Naive thymus-derived CD4-positive, alpha-beta T cell (primary cell): ENCODE results near the gene RNASE2. TPM values are rescaled to one million over a fixed set of nuclear protein-coding genes. Genes with fewer than 3 reads are reported as not detected.
"Not testable (repeated sequence)": the region's sequence is repeated elsewhere in the genome, so short reads cannot be mapped to it uniquely, and the experiment has no call there.

ENCODE experiments used
- ATAC-seq: fragments of 150-1000 bp; cut with Tn5 transposase; 2 replicates; pipeline ENCODE4 v1.10.0; 2021; ENCODE audit warnings: mild to moderate bottlenecking, moderate library complexity
- CTCF ChIA-PET: fragments of 350-600 bp; sonication (Branson Sonifier 250); formaldehyde crosslinking; loops from one replicate; lab custom pipeline; 2021; ENCODE audit warnings: antibody characterized with exemption; lab: Charles Lee
- POLR2A ChIA-PET: fragments of 350-600 bp; sonication (Branson Sonifier 250); formaldehyde crosslinking; loops from one replicate; lab custom pipeline; 2021; ENCODE audit warnings: antibody characterized with exemption, inconsistent platforms; lab: Charles Lee
- DNase-seq, 9 donors: peaks; one replicate each; pipeline versions ENCODE4 v3.0.0 to v3.0.0-alpha.2; 2020 to 2022; ENCODE audit warnings: mixed read lengths in 1 of 9
- H3K27ac ChIP-seq: one replicate; pipeline ENCODE4 v1.7.0; 2013; ENCODE audit warnings: mild to moderate bottlenecking, low read depth, low read length, moderate library complexity
- H3K27me3 ChIP-seq, 2 donors: one replicate each; pipeline ENCODE4 v1.7.0; 2013; ENCODE audit warnings: low read length in 2 of 2, mild to moderate bottlenecking in 2 of 2, moderate library complexity in 2 of 2; ENCODE audit not compliant: control insufficient read depth in 2 of 2, insufficient read depth in 2 of 2
- H3K36me3 ChIP-seq, 3 experiments: 1 replicate in 2 of 3; 2 replicates in 1 of 3; pipeline ENCODE4 v1.7.0; 2013; ENCODE audit warnings: low read length in 3 of 3, mild to moderate bottlenecking in 3 of 3, moderate library complexity in 1 of 3; ENCODE audit not compliant: insufficient read depth in 3 of 3, control insufficient read depth in 2 of 3
- H3K4me1 ChIP-seq, 2 donors: one replicate each; pipeline ENCODE4 v1.7.0; 2013; ENCODE audit warnings: low read length in 2 of 2, mild to moderate bottlenecking in 2 of 2, moderate library complexity in 1 of 2; ENCODE audit not compliant: control insufficient read depth in 2 of 2, insufficient read depth in 2 of 2
- H3K4me3 ChIP-seq: 2 replicates; pipeline ENCODE4 v1.7.0; 2013; ENCODE audit warnings: mild to moderate bottlenecking, low read length
- H3K9me3 ChIP-seq, 3 experiments: 1 replicate in 2 of 3; 2 replicates in 1 of 3; pipeline ENCODE4 v1.7.0; 2013; ENCODE audit warnings: low read length in 3 of 3; ENCODE audit not compliant: control insufficient read depth in 2 of 3
- H3K27ac Mint-ChIP-seq, 9 donors: one replicate each; pipeline ENCODE4 v1.8.0; 2020 to 2022; ENCODE audit warnings: mixed read lengths in 9 of 9, mild to moderate bottlenecking in 8 of 9, moderate library complexity in 5 of 9, inconsistent platforms in 2 of 9
- H3K27me3 Mint-ChIP-seq, 5 donors: one replicate each; pipeline ENCODE4 v1.8.0; 2021 to 2022; ENCODE audit warnings: mixed read lengths in 5 of 5, mild to moderate bottlenecking in 1 of 5
- H3K36me3 Mint-ChIP-seq, 5 donors: one replicate each; pipeline ENCODE4 v1.8.0; 2020 to 2022; ENCODE audit warnings: mixed read lengths in 5 of 5, mild to moderate bottlenecking in 3 of 5, inconsistent platforms in 1 of 5
- H3K4me1 Mint-ChIP-seq, 7 donors: one replicate each; pipeline ENCODE4 v1.8.0; 2020 to 2022; ENCODE audit warnings: mixed read lengths in 7 of 7, mild to moderate bottlenecking in 3 of 7, inconsistent platforms in 1 of 7
- H3K4me3 Mint-ChIP-seq, 10 donors: one replicate each; pipeline ENCODE4 v1.8.0; 2020 to 2022; ENCODE audit warnings: mild to moderate bottlenecking in 10 of 10, mixed read lengths in 10 of 10, moderate library complexity in 6 of 10, inconsistent platforms in 2 of 10
- H3K9me3 Mint-ChIP-seq, 11 donors: one replicate each; pipeline ENCODE4 v1.8.0; 2020 to 2022; ENCODE audit warnings: mixed read lengths in 11 of 11, mild to moderate bottlenecking in 4 of 11, inconsistent platforms in 1 of 11, moderate library complexity in 1 of 11
- intact Hi-C, 2 donors: fragments of 100-400 bp; cut with micrococcal nuclease; formaldehyde crosslinking; loops; one replicate each; pipeline ENCODE4 v1.15.1; 2023
- polyA plus RNA-seq, 2 donors: library from polyadenylated mRNA; unstranded; fragments of 300-500 nt; fragmentation: Illumina TruSeq; gene quantifications; one replicate each; pipeline ENCODE4 v1.2.3, GENCODE V29; 2021
- total RNA-seq, 6 experiments: library from RNA in 5 of 6; stranded (reverse) in 5 of 6; gene quantifications; 1 replicate in 5 of 6; 2 replicates in 1 of 6; pipeline ENCODE4 v1.2.3 and lab custom pipeline; 2021 to 2026

The RNASE2 gene
- total and polyA plus RNA-seq, 7 experiments from 2014 or later, result 0.30 to 22.4 (median 2.5) TPM; not detected in 4

- Histone ChIP-seq H3K4me1 (no peaks in the 10 kb centered on the region), H3K9me3 (no peaks in the 10 kb centered on the region), H3K4me3 (no peak overlapping the region), H3K27me3 (no peaks in the 10 kb centered on the region), H3K36me3 (no peaks in the 10 kb centered on the region), H3K27ac (no peak overlapping the region)
- ChIA-PET POLR2A (no interaction called here), CTCF (no interaction called here)
- ATAC-seq, result no peak
- no peak overlapping the region for H3K4me3 Mint-ChIP-seq
- peaks cover 6 to 35% (median 19%) of the 10 kb centered on the region in 5 donors for H3K27me3 Mint-ChIP-seq
- no peaks in the 10 kb centered on the region for H3K36me3 Mint-ChIP-seq
- H3K27ac Mint-ChIP-seq, result no peak overlapping the region
- no peaks in the 10 kb centered on the region for H3K9me3 Mint-ChIP-seq
- no peak for DNase-seq
- intact Hi-C loops, result loop anchor here in 1 of 2 donors (10.0 kb wide), 1 partner anchor 351 kb away; no protein-coding TSS in a partner anchor
- peaks cover 0 to 5% (median 4%) of the 10 kb centered on the region in 7 donors for H3K4me1 Mint-ChIP-seq
Measured at GRCh38 chr14:20976291-20976690, 21.0 kb downstream of the RNASE2 start.

- no peaks in the 10 kb centered on the region for H3K9me3 ChIP-seq
- intact Hi-C loops, result loop anchor here in 1 of 2 donors (10.0 kb wide), 1 partner anchor 354 kb away; no protein-coding TSS in a partner anchor
- H3K27ac Mint-ChIP-seq, result no peak overlapping the region
- ATAC-seq (no peak), DNase-seq (no peak)
- no peaks in the 10 kb centered on the region for H3K36me3 Mint-ChIP-seq
- peaks cover 6 to 25% (median 20%) of the 10 kb centered on the region in 5 donors for H3K27me3 Mint-ChIP-seq
- H3K4me1 Mint-ChIP-seq, result no peaks in the 10 kb centered on the region
- ChIA-PET CTCF (interaction anchor here (3.7 kb wide), 1 partner anchor 7 kb away, joined by 18 read pairs; no protein-coding TSS in a partner anchor), POLR2A (no interaction called here)
- no peak overlapping the region for H3K27ac ChIP-seq
- no peaks in the 10 kb centered on the region for H3K36me3 ChIP-seq
- H3K27me3 ChIP-seq, result no peaks in the 10 kb centered on the region
- no peak overlapping the region for H3K4me3 Mint-ChIP-seq
- no peaks in the 10 kb centered on the region for H3K9me3 Mint-ChIP-seq
- H3K4me3 ChIP-seq, result no peak overlapping the region
- H3K4me1 ChIP-seq, result no peaks in the 10 kb centered on the region
Measured at GRCh38 chr14:20978687-20979086, 23.4 kb downstream of the RNASE2 start.

GRCh38 chr14:20980906-20981305 lies 25.6 kb downstream of the RNASE2 start:
- POLR2A ChIA-PET, result no interaction called here
- Histone ChIP-seq H3K27me3 (no peaks in the 10 kb centered on the region), H3K4me1 (no peaks in the 10 kb centered on the region), H3K4me3 (no peak overlapping the region), H3K9me3 (no peaks in the 10 kb centered on the region), H3K36me3 (no peaks in the 10 kb centered on the region), H3K27ac (no peak overlapping the region)
- no peaks in the 10 kb centered on the region for H3K36me3 Mint-ChIP-seq
- H3K4me3 Mint-ChIP-seq, result no peak overlapping the region
- no peak overlapping the region for H3K27ac Mint-ChIP-seq
- intact Hi-C loops, result no loop called here
- H3K4me1 Mint-ChIP-seq, result peaks cover 0 to 4% (median 0%) of the 10 kb centered on the region in 7 donors
- H3K9me3 Mint-ChIP-seq, result no peaks in the 10 kb centered on the region
- CTCF ChIA-PET, result interaction anchor here (0.6 to 3.7 kb wide), 3 partner anchors 8 to 34 kb away, joined by 3 to 18 read pairs (median 5); no protein-coding TSS in a partner anchor
- no peak for ATAC-seq
- DNase-seq, result no peak
- H3K27me3 Mint-ChIP-seq, result peaks cover 6 to 27% (median 20%) of the 10 kb centered on the region in 5 donors

GRCh38 chr14:20982646-20983369 lies 27.5 kb downstream of the RNASE2 start:
- H3K36me3 ChIP-seq, result no peaks in the 10 kb centered on the region
- H3K27me3 Mint-ChIP-seq, result peaks cover 6 to 27% (median 20%) of the 10 kb centered on the region in 5 donors
- ATAC-seq (no peak), DNase-seq (no peak)
- H3K36me3 Mint-ChIP-seq, result no peaks in the 10 kb centered on the region
- H3K27me3 ChIP-seq, result no peaks in the 10 kb centered on the region
- no peaks in the 10 kb centered on the region for H3K9me3 ChIP-seq
- CTCF ChIA-PET, result no interaction called here
- H3K4me3 ChIP-seq, result no peak overlapping the region
- no peak overlapping the region for H3K4me3 Mint-ChIP-seq
- H3K4me1 ChIP-seq, result no peaks in the 10 kb centered on the region
- no peaks in the 10 kb centered on the region for H3K9me3 Mint-ChIP-seq
- intact Hi-C loops, result no loop called here
- H3K27ac ChIP-seq, result no peak overlapping the region
- H3K4me1 Mint-ChIP-seq, result peaks cover 0 to 5% (median 0%) of the 10 kb centered on the region in 7 donors
- POLR2A ChIA-PET, result interaction anchor here (0.6 to 0.7 kb wide), 2 partner anchors 12 to 31 kb away, joined by 3 read pairs; no protein-coding TSS in a partner anchor
- H3K27ac Mint-ChIP-seq, result no peak overlapping the region

GRCh38 chr14:20985650-20986049 lies 30.4 kb downstream of the RNASE2 start:
- ATAC-seq, H3K27ac ChIP-seq, H3K9me3 Mint-ChIP-seq, H3K4me3 ChIP-seq, H3K27me3 ChIP-seq, H3K36me3 ChIP-seq, H3K9me3 ChIP-seq, H3K4me1 ChIP-seq, H3K36me3 Mint-ChIP-seq, DNase-seq: not testable (repeated sequence)
- Mint-ChIP-seq H3K27me3 (peaks cover 0 to 14% (median 6%) of the 10 kb centered on the region in 5 donors), H3K4me1 (peaks cover 0 to 22% (median 17%) of the 10 kb centered on the region in 7 donors), H3K4me3 (peak overlapping the region in 1 of 10 donors; percentile 22), H3K27ac (peak overlapping the region in 1 of 9 donors; percentile 41)
- POLR2A ChIA-PET, result interaction anchor here (0.6 to 0.9 kb wide), 3 partner anchors 13 to 472 kb away, joined by 3 to 7 read pairs (median 6); no protein-coding TSS in a partner anchor
- intact Hi-C loops, result loop anchor here in 1 of 2 donors (5.0 kb wide), 1 partner anchor 303 kb away; the partner anchor contains the start of gene RNASE4
- CTCF ChIA-PET, result interaction anchor here (0.7 to 1.4 kb wide), 2 partner anchors 15 to 288 kb away, joined by 4 read pairs; no protein-coding TSS in a partner anchor

GRCh38 chr14:20986811-20987210 lies 31.5 kb downstream of the RNASE2 start:
- Histone ChIP-seq H3K27me3 (no peaks in the 10 kb centered on the region), H3K4me3 (no peak overlapping the region), H3K27ac (no peak overlapping the region), H3K9me3 (no peaks in the 10 kb centered on the region), H3K4me1 (peaks cover 12 to 16% of the 10 kb centered on the region in 2 donors), H3K36me3 (peaks cover 0 to 5% (median 0%) of the 10 kb centered on the region in 3 experiments)
- H3K27me3 Mint-ChIP-seq, result peaks cover 0 to 14% (median 4%) of the 10 kb centered on the region in 5 donors
- no peak overlapping the region for H3K27ac Mint-ChIP-seq
- H3K36me3 Mint-ChIP-seq, result peaks cover under 1 to 2% (median under 1%) of the 10 kb centered on the region in 5 donors
- H3K4me3 Mint-ChIP-seq, result peak overlapping the region in 1 of 10 donors; percentile 40
- ChIA-PET CTCF (no interaction called here), POLR2A (no interaction called here)
- DNase-seq (no peak), ATAC-seq (no peak)
- peaks cover 0 to 32% (median 24%) of the 10 kb centered on the region in 7 donors for H3K4me1 Mint-ChIP-seq
- intact Hi-C loops, result loop anchor here in 1 of 2 donors (5.0 kb wide), 1 partner anchor 305 kb away; the partner anchor contains the start of gene RNASE4
- H3K9me3 Mint-ChIP-seq, result peaks cover 0 to under 1% (median 0%) of the 10 kb centered on the region in 11 donors
